Gastroesophageal sphincter (tissue), 3 donors: Measurements from ENCODE around the gene MTG2.

Experiments
- EP300 ChIP-seq: sonication (generic); formaldehyde crosslinking; IDR thresholded peaks from one replicate; pipeline ENCODE4 v1.6.1; 2017; ENCODE audit warnings: antibody characterized with exemption, mild to moderate bottlenecking
- POLR2A ChIP-seq, 2 donors: fragments of 450-650 bp; IDR thresholded peaks; one replicate each; pipeline ENCODE4 v1.6.1; 2017; ENCODE audit warnings: antibody characterized with exemption in 2 of 2, mild to moderate bottlenecking in 2 of 2, moderate library complexity in 1 of 2
- POLR2AphosphoS5 ChIP-seq: sonication (generic); formaldehyde crosslinking; IDR thresholded peaks from one replicate; pipeline ENCODE4 v1.6.1; 2017; ENCODE audit warnings: antibody characterized with exemption
- TF ChIP-seq, protein P1 (sequence below), 4 experiments: fragments of 200-600 bp in 2 of 4; fragments of 450-650 bp in 2 of 4; sonication (generic) in 1 of 4; IDR thresholded peaks; one replicate each; pipeline ENCODE4 v1.5.1; 2017 to 2019; ENCODE audit warnings: antibody characterized with exemption in 4 of 4, mild to moderate bottlenecking in 2 of 4, moderate library complexity in 2 of 4

DNA sequence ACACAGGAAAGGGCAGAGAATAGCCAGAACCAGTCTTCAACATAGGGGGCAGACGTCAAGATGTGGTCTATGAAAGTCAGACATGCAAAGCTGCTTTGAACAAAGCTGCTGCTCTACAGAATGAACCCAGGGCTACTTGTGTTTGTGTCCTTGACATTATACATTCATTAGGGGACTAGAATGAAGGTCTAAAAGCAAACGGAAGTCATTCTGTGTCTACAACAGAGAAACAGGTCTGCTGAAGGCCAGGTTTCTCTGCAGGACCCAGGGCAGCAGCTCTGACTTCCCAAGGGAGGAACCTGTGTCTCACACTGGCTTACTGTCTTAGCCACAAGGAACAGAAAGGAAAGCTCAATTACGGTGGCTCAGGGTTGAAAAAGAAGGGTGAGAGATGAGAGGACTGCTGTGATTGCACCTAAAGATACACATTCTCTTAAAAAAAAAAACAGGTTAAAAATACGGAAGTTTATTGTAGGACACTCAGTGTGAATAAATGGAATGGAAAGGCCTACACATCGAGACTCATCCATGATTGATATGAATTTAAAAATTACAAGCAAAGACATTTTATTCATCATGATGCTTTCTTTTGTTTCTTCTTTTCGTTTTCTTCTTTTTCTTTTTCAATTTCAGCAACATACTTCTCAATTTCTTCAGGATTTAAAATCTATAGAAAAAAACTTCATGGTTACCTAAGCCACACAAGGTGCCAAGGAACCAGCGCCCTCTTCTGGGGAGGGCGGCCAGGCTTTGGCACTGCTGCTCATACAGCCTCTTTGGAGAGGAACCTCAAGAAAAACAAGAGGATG is 46.3 kb upstream of the MTG2 start:
- TF ChIP-seq, protein P1, sequence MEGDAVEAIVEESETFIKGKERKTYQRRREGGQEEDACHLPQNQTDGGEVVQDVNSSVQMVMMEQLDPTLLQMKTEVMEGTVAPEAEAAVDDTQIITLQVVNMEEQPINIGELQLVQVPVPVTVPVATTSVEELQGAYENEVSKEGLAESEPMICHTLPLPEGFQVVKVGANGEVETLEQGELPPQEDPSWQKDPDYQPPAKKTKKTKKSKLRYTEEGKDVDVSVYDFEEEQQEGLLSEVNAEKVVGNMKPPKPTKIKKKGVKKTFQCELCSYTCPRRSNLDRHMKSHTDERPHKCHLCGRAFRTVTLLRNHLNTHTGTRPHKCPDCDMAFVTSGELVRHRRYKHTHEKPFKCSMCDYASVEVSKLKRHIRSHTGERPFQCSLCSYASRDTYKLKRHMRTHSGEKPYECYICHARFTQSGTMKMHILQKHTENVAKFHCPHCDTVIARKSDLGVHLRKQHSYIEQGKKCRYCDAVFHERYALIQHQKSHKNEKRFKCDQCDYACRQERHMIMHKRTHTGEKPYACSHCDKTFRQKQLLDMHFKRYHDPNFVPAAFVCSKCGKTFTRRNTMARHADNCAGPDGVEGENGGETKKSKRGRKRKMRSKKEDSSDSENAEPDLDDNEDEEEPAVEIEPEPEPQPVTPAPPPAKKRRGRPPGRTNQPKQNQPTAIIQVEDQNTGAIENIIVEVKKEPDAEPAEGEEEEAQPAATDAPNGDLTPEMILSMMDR (IDR thresholded peaks at IDR 0.05), result peak in 3 of 4 experiments; percentile 66 to 77 (median 68)
- TF ChIP-seq POLR2A (IDR thresholded peaks at IDR 0.05) (no peak), POLR2AphosphoS5 (peak; percentile 23), EP300 (no peak)
